Right cardiac atrium (tissue), 5 donors: ENCODE results near the gene MPG. TPM values are rescaled to one million over a fixed set of nuclear protein-coding genes. Genes with fewer than 3 reads are reported as not detected.
"Not testable (repeated sequence)": the region's sequence is repeated elsewhere in the genome, so short reads cannot be mapped to it uniquely, and the experiment has no call there.

ENCODE experiments used
- ATAC-seq, 2 donors: fragments of 200-7000 bp; cut with Tn5 transposase; one replicate each; pipeline versions ENCODE4 v1.8.0 to v1.9.1; 2020; ENCODE audit warnings: moderate library complexity in 2 of 2, mild to moderate bottlenecking in 1 of 2
- DNase-seq, 3 donors: peaks; one replicate each; pipeline ENCODE4 v3.0.0-alpha.2; 2020
- H3K27ac ChIP-seq: one replicate; pipeline ENCODE4 v1.5.1; 2013; ENCODE audit warnings: mild to moderate bottlenecking, low read length, control low read depth, moderate library complexity
- H3K27me3 ChIP-seq: one replicate; pipeline ENCODE4 v1.6.1; 2013; ENCODE audit not compliant: control insufficient read depth, insufficient read depth
- H3K4me1 ChIP-seq: one replicate; pipeline ENCODE4 v1.6.1; 2013; ENCODE audit warnings: low read length; ENCODE audit not compliant: control insufficient read depth, insufficient read depth
- H3K4me3 ChIP-seq: one replicate; pipeline ENCODE4 v1.5.1; 2013; ENCODE audit warnings: low read length, control low read depth
- H3K9me3 ChIP-seq: one replicate; pipeline ENCODE4 v1.6.1; 2013; ENCODE audit warnings: low read length; ENCODE audit not compliant: control insufficient read depth
- WGBS: extraction: QIAGEN DNeasy Blood & Tissue Kit; methylation state at CpG from one replicate; pipeline ENCODE4 v1.1.7; 2013; 5-methylcytosine and 5-hydroxymethylcytosine counted together
- intact Hi-C, 4 donors: fragments of 100-400 bp; cut with DNase I; formaldehyde crosslinking; loops; one replicate each; pipeline versions ENCODE4 v1.11.0 to v1.14.0; 2022 to 2023
- polyA plus RNA-seq: library from polyadenylated mRNA; stranded (reverse); fragments of 200-250 nt; gene quantifications from one replicate; pipeline ENCODE4 v1.2.3, GENCODE V29; 2013
- total RNA-seq, 4 donors: library from RNA; stranded (reverse); fragmentation: NEBNext Ultra II Directional; extraction: Animal tissue kit (Norgen Biotek cat#: 25700); gene quantifications; one replicate each; pipeline ENCODE4 v1.2.1, GENCODE V29; 2021
- donor health status: healthy with polysubstance abuse.
- donor health status: DM: no; HTN: yes; CAD: no.
- donor health status: DM: no; HTN: no; CAD: no.
- donor health status: DM: no; HTN: yes; CAD: no; lungs with severe emphysema.
- donor health status: DM: yes; HTN: yes; CAD: no.

The MPG gene
- total and polyA plus RNA-seq, 5 donors, result 31.8 to 56.8 (median 38.7) TPM

GRCh38 chr16:119295-119694, 41.3 kb downstream of the MPG start:
- WGBS, result 91% methylated on average over 5 of the region's 5 CpGs
- no peak overlapping the region for H3K4me3 ChIP-seq
- no peak for ATAC-seq
- H3K4me1 ChIP-seq, result no peaks in the 10 kb centered on the region
- H3K27ac ChIP-seq, result no peak overlapping the region
- intact Hi-C loops, result loop anchor here in 1 of 4 donors (5.0 kb wide), 1 partner anchor 63 kb away; the partner anchor contains the start of gene HBQ1
- H3K27me3 ChIP-seq, result no peaks in the 10 kb centered on the region
- DNase-seq, result no peak
- no peaks in the 10 kb centered on the region for H3K9me3 ChIP-seq

GRCh38 chr16:119835-120491, 41.9 kb downstream of the MPG start:
- DNase-seq, result no peak
- WGBS, result 89% methylated on average over 3 of the region's 3 CpGs
- intact Hi-C loops, result loop anchor here in 1 of 4 donors (5.0 kb wide), 1 partner anchor 62 kb away; the partner anchor contains the start of gene HBQ1
- Histone ChIP-seq H3K9me3 (no peaks in the 10 kb centered on the region), H3K4me1 (no peaks in the 10 kb centered on the region), H3K27me3 (no peaks in the 10 kb centered on the region), H3K27ac (no peak overlapping the region), H3K4me3 (no peak overlapping the region)
- no peak for ATAC-seq

- intact Hi-C loops, result no loop called here
- no peaks in the 10 kb centered on the region for H3K9me3 ChIP-seq
- no peaks in the 10 kb centered on the region for H3K27me3 ChIP-seq
- no peak for ATAC-seq
- H3K4me3 ChIP-seq, result no peak overlapping the region
- no peak for DNase-seq
- no peak overlapping the region for H3K27ac ChIP-seq
- no peaks in the 10 kb centered on the region for H3K4me1 ChIP-seq
- WGBS, result 95% methylated on average over 2 of the region's 2 CpGs
Measured at GRCh38 chr16:120756-121155, 42.7 kb downstream of the MPG start.

- Histone ChIP-seq H3K9me3 (no peaks in the 10 kb centered on the region), H3K4me1 (no peaks in the 10 kb centered on the region), H3K27me3 (no peaks in the 10 kb centered on the region), H3K27ac (no peak overlapping the region), H3K4me3 (no peak overlapping the region)
- 84% methylated on average over 1 of the region's 1 CpG for WGBS
- DNase-seq (no peak), ATAC-seq (no peak)
- intact Hi-C loops, result no loop called here
Measured at GRCh38 chr16:122361-122760, 44.3 kb downstream of the MPG start.

- H3K9me3 ChIP-seq, H3K27me3 ChIP-seq, H3K4me1 ChIP-seq, intact Hi-C loops, DNase-seq, ATAC-seq, H3K4me3 ChIP-seq, H3K27ac ChIP-seq: not testable (repeated sequence)
- WGBS, result 86% methylated on average over 19 of the region's 19 CpGs
Measured at GRCh38 chr16:123558-124350, 45.7 kb downstream of the MPG start.

- Histone ChIP-seq H3K4me3 (no peak overlapping the region), H3K9me3 (no peaks in the 10 kb centered on the region), H3K4me1 (no peaks in the 10 kb centered on the region), H3K27me3 (no peaks in the 10 kb centered on the region), H3K27ac (no peak overlapping the region)
- no peak for DNase-seq
- 85% methylated on average over 3 of the region's 3 CpGs for WGBS
- no peak for ATAC-seq
- intact Hi-C loops, result no loop called here
Measured at GRCh38 chr16:125011-125410, 47.0 kb downstream of the MPG start.

GRCh38 chr16:129075-129474, 51.0 kb downstream of the MPG start:
- Histone ChIP-seq H3K9me3 (no peaks in the 10 kb centered on the region), H3K4me1 (no peaks in the 10 kb centered on the region), H3K4me3 (no peak overlapping the region), H3K27me3 (no peaks in the 10 kb centered on the region), H3K27ac (no peak overlapping the region)
- ATAC-seq, result no peak
- intact Hi-C loops, result no loop called here
- 95% methylated on average over 2 of the region's 2 CpGs for WGBS
- DNase-seq, result no peak

GRCh38 chr16:130533-131173, 52.6 kb downstream of the MPG start:
- DNase-seq (no peak), ATAC-seq (no peak)
- no peak overlapping the region for H3K27ac ChIP-seq
- no peaks in the 10 kb centered on the region for H3K9me3 ChIP-seq
- H3K4me1 ChIP-seq, result no peaks in the 10 kb centered on the region
- WGBS, result 96% methylated on average over 15 of the region's 15 CpGs
- intact Hi-C loops, result no loop called here
- H3K4me3 ChIP-seq, result no peak overlapping the region
- H3K27me3 ChIP-seq, result no peaks in the 10 kb centered on the region

- ATAC-seq (no peak), DNase-seq (no peak)
- Histone ChIP-seq H3K27ac (no peak overlapping the region), H3K27me3 (no peaks in the 10 kb centered on the region), H3K4me3 (no peak overlapping the region), H3K4me1 (peaks cover under 1% of the 10 kb centered on the region), H3K9me3 (no peaks in the 10 kb centered on the region)
- intact Hi-C loops, result no loop called here
- 94% methylated on average over 7 of the region's 7 CpGs for WGBS
Measured at GRCh38 chr16:132120-132519, 54.1 kb downstream of the MPG start.

GRCh38 chr16:133716-134115, 55.7 kb downstream of the MPG start:
- intact Hi-C loops, result no loop called here
- H3K4me3 ChIP-seq, result no peak overlapping the region
- ATAC-seq, result no peak
- H3K4me1 ChIP-seq, result peaks cover 2% of the 10 kb centered on the region
- 94% methylated on average over 2 of the region's 2 CpGs for WGBS
- no peak for DNase-seq
- H3K27ac ChIP-seq, result no peak overlapping the region
- no peaks in the 10 kb centered on the region for H3K9me3 ChIP-seq
- no peaks in the 10 kb centered on the region for H3K27me3 ChIP-seq
